ENCODE measurements around the gene MRPL11. TPM values are rescaled to one million over a fixed set of nuclear protein-coding genes. Genes with fewer than 3 reads are reported as not detected.

MRPL11 gene
- polyA plus RNA-seq, 3 donors, result 14.7 to 64.6 (median 59.6) TPM

GRCh38 chr11:66413167-66413566 lies 25.5 kb downstream of the MRPL11 start:
- Histone ChIP-seq H3K4me3 (replicated peaks in 1 of 3; ENCODE audit: low read depth in 2 of 3, low read length in 3 of 3) (no peak overlapping the region), H3K4me1 (ENCODE audit: control insufficient read depth in 1 of 2, insufficient read depth in 2 of 2, low read length in 2 of 2) (peaks cover 7 to 12% of the 10 kb centered on the region in 2 donors), H3K27ac (ENCODE audit: low read depth in 1 of 2, low read length in 2 of 2) (no peak overlapping the region), H3K4me2 (replicated peaks; ENCODE audit: extremely low read depth, low read length, poor library complexity, severe bottlenecking) (no peak overlapping the region), H2AFZ (ENCODE audit: insufficient read depth, low read depth, low read length, poor library complexity, severe bottlenecking) (no peak overlapping the region), H3K36me3 (replicated peaks in 1 of 2; ENCODE audit: control insufficient read depth in 1 of 2, insufficient read depth in 2 of 2, low read length in 2 of 2) (no peaks in the 10 kb centered on the region), H4K20me1 (ENCODE audit: insufficient read depth, low read length) (no peaks in the 10 kb centered on the region), H3K9ac (ENCODE audit: insufficient read depth, low read length, poor library complexity, severe bottlenecking) (no peak overlapping the region), H3K79me2 (ENCODE audit: insufficient read depth, low read length) (no peaks in the 10 kb centered on the region), H3K27me3 (ENCODE audit: control insufficient read depth in 2 of 2, insufficient read depth in 2 of 2, low read length in 2 of 2) (peaks cover 0 to 25% of the 10 kb centered on the region in 2 donors), H3K9me3 (replicated peaks in 1 of 2; ENCODE audit: control insufficient read depth in 1 of 2, insufficient read depth in 1 of 2, low read length in 2 of 2) (no peaks in the 10 kb centered on the region)
- TF ChIP-seq CTCF (IDR thresholded peaks at IDR 0.05), result no peak
- Mint-ChIP-seq H3K27me3 (ENCODE audit: low read depth in 3 of 3) (peaks cover 27 to 49% (median 38%) of the 10 kb centered on the region in 3 donors), H3K4me3 (no peak overlapping the region), H3K4me1 (peaks cover 9% of the 10 kb centered on the region), H3K36me3 (no peaks in the 10 kb centered on the region), H3K9me3 (peaks cover 0 to 2% (median 0%) of the 10 kb centered on the region in 7 donors), H3K27ac (no peak overlapping the region)
- intact Hi-C loops (cut with micrococcal nuclease), result loop anchor here in 1 of 2 donors (10.0 kb wide), 1 partner anchor 432 kb away; the partner anchor contains the start of gene RCE1
- 97% methylated on average over 6 of the region's 6 CpGs for WGBS (ENCODE audit: insufficient coverage)
- no peak for DNase-seq

GRCh38 chr11:66412110-66412509 lies 26.5 kb downstream of the MRPL11 start:
- H3K36me3 Mint-ChIP-seq, result no peaks in the 10 kb centered on the region
- 88% methylated on average over 7 of the region's 7 CpGs for WGBS (ENCODE audit: insufficient coverage)

More at GRCh38 chr11:66412110-66412509, 26.5 kb downstream of the MRPL11 start:
- Mint-ChIP-seq H3K4me1 (peaks cover 4% of the 10 kb centered on the region), H3K4me3 (no peak overlapping the region), H3K27ac (peak overlapping the region in 1 of 7 donors; percentile 9), H3K9me3 (peaks cover 0 to 2% (median 0%) of the 10 kb centered on the region in 7 donors), H3K27me3 (ENCODE audit: low read depth in 3 of 3) (peaks cover 28 to 46% (median 40%) of the 10 kb centered on the region in 3 donors)
- H4K20me1 ChIP-seq (ENCODE audit: insufficient read depth, low read length), result no peaks in the 10 kb centered on the region
- H3K27me3 ChIP-seq (ENCODE audit: control insufficient read depth in 2 of 2, insufficient read depth in 2 of 2, low read length in 2 of 2), result peaks cover 0 to 25% of the 10 kb centered on the region in 2 donors
- H3K36me3 ChIP-seq (replicated peaks in 1 of 2; ENCODE audit: control insufficient read depth in 1 of 2, insufficient read depth in 2 of 2, low read length in 2 of 2), result no peaks in the 10 kb centered on the region
- no peaks in the 10 kb centered on the region for H3K9me3 ChIP-seq (replicated peaks in 1 of 2; ENCODE audit: control insufficient read depth in 1 of 2, insufficient read depth in 1 of 2, low read length in 2 of 2)
- H3K27ac ChIP-seq (ENCODE audit: low read depth in 1 of 2, low read length in 2 of 2), result no peak overlapping the region
- DNase-seq, result no peak
- no peaks in the 10 kb centered on the region for H3K79me2 ChIP-seq (ENCODE audit: insufficient read depth, low read length)
- no peak overlapping the region for H3K4me3 ChIP-seq (replicated peaks in 1 of 3; ENCODE audit: low read depth in 2 of 3, low read length in 3 of 3)
- intact Hi-C loops (cut with micrococcal nuclease), result loop anchor here in 1 of 2 donors (10.0 kb wide), 1 partner anchor 433 kb away; the partner anchor contains the start of gene RCE1
- H3K4me2 ChIP-seq (replicated peaks; ENCODE audit: extremely low read depth, low read length, poor library complexity, severe bottlenecking), result no peak overlapping the region
- peaks cover 7 to 12% of the 10 kb centered on the region in 2 donors for H3K4me1 ChIP-seq (ENCODE audit: control insufficient read depth in 1 of 2, insufficient read depth in 2 of 2, low read length in 2 of 2)
- TF ChIP-seq CTCF (IDR thresholded peaks at IDR 0.05), result no peak
- H3K9ac ChIP-seq (ENCODE audit: insufficient read depth, low read length, poor library complexity, severe bottlenecking), result no peak overlapping the region
- H2AFZ ChIP-seq (ENCODE audit: insufficient read depth, low read depth, low read length, poor library complexity, severe bottlenecking), result no peak overlapping the region

All from CD14-positive monocyte (primary cell).